C4-2B (cell line): ENCODE measurements around the gene CRACR2B.

Experiments used
- H3K27ac ChIP-seq: fragments of 450-650 bp; 2 replicates; pipeline ENCODE4 v1.5.1; 2017
- ZFX ChIP-seq: fragments of 450-650 bp; IDR thresholded peaks from 2 replicates; pipeline ENCODE4 v1.6.1; 2017
- TF ChIP-seq, protein P1 (sequence below): fragments of 450-650 bp; conservative IDR thresholded peaks from 2 replicates; pipeline ENCODE4 v1.5.1; 2017; ENCODE audit warnings: mild to moderate bottlenecking

CRACR2B gene

DNA sequence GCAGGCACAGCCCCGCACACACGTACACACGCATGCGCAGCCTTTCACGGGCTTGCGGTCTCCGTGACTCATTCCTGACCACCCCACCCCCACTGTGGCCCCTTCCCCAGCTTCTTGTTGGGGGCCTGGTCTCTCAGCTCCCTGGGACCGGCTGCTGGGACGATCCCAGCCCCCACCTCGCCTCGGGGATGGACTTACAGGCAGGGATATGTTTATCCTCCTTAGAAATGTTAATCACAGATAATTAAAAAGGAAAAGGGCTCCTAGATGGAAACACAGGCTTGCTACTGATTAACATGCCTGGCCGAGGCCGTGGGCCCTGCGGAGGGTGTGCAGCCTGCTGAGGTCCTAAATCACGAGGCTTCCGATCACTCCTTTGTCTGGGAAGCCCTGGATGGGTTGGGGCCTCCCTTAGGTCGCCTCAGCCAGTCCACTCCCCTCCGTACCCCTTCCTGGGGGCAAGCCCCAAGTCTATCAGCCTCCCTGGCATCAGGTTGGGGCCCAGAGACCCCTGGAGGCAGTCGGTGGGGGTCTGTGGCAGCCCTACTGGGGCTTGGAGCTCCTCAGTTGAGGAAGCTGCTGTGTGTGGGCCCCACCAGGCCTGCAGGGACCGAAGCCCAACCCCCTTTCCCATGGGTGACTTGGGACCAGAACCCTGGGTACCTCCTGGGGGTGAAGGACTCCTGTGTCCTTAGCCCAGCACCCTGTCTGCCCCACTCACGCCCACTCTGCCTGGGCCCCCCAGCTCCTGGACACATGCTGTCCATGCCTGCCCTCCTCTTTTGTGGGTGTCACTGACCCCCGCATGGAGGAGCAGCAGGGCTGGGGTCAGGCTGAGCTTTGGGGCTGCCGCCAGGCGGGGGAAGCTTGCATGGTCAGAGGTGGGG is 35.5 kb downstream of the CRACR2B start:
- TF ChIP-seq, protein P1, sequence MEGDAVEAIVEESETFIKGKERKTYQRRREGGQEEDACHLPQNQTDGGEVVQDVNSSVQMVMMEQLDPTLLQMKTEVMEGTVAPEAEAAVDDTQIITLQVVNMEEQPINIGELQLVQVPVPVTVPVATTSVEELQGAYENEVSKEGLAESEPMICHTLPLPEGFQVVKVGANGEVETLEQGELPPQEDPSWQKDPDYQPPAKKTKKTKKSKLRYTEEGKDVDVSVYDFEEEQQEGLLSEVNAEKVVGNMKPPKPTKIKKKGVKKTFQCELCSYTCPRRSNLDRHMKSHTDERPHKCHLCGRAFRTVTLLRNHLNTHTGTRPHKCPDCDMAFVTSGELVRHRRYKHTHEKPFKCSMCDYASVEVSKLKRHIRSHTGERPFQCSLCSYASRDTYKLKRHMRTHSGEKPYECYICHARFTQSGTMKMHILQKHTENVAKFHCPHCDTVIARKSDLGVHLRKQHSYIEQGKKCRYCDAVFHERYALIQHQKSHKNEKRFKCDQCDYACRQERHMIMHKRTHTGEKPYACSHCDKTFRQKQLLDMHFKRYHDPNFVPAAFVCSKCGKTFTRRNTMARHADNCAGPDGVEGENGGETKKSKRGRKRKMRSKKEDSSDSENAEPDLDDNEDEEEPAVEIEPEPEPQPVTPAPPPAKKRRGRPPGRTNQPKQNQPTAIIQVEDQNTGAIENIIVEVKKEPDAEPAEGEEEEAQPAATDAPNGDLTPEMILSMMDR: no peak
- no peak for TF ChIP-seq ZFX
- no peak overlapping the region for H3K27ac ChIP-seq

DNA sequence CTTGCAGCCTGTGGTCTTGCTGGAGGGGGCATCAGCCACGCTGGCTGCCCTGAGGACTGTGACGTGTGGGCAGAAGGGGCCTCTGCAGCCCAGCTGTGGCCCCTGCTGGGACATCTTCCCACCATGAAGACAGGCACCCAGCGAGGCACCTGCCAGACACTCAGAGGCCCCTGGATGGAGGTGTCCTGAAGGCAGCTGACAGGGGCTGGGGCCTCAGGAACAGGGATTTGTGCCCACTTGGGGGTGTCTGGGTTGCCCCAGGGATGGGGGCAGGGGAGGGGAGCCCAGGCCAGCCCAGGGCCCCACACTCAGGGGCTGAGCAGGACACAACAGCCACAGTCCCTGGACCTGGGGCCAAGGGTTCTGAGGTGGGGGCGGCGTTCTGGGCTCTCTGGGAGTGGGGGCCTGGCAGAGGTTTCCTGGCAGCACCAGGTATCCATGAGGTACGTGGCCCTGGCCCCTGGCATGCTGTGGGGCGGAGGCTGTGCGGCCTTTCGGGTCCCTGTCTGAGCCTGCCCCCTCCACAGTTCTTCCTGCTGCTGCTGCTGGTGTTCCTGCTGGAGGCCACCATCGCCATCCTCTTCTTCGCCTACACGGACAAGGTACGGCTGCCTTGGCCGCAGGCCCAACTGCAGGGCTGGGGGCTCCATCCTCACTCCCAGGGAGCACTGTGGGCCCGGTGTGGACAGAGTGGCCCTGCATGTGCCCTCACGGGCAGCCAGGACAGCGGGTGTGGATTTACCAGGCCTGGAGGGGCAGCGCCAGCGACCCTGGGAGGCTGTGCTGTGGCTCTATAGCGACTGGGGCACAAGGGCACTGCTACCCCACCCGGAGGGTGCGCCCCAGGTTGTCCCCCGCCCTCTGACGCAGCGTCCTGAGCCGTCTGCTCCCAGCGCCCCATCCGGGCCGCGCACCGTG is 36.5 kb downstream of the CRACR2B start:
- no peak overlapping the region for H3K27ac ChIP-seq
- TF ChIP-seq, protein P1: no peak
- TF ChIP-seq ZFX: no peak

DNA sequence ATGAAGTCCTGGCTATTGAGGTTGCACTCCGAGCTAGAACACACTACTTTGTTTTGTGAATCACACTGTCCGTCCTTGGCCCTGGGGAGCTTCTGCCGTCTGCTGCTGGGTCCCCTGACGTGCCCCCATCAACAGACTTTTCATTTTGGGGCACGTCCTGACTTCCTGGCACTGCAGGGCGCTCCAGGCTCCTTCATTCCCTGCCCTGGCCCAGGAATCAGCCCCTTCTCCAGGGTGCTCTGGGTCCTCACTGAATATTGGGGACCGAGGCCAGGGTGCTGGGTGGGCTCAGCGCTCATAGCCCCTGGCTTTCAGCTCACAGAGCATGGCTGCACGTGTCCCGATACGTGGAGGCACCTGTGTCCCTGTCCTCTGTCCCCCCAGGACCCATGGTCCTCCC is 37.2 kb downstream of the CRACR2B start:
- TF ChIP-seq, protein P1: no peak
- TF ChIP-seq ZFX: no peak
- H3K27ac ChIP-seq: no peak overlapping the region

DNA sequence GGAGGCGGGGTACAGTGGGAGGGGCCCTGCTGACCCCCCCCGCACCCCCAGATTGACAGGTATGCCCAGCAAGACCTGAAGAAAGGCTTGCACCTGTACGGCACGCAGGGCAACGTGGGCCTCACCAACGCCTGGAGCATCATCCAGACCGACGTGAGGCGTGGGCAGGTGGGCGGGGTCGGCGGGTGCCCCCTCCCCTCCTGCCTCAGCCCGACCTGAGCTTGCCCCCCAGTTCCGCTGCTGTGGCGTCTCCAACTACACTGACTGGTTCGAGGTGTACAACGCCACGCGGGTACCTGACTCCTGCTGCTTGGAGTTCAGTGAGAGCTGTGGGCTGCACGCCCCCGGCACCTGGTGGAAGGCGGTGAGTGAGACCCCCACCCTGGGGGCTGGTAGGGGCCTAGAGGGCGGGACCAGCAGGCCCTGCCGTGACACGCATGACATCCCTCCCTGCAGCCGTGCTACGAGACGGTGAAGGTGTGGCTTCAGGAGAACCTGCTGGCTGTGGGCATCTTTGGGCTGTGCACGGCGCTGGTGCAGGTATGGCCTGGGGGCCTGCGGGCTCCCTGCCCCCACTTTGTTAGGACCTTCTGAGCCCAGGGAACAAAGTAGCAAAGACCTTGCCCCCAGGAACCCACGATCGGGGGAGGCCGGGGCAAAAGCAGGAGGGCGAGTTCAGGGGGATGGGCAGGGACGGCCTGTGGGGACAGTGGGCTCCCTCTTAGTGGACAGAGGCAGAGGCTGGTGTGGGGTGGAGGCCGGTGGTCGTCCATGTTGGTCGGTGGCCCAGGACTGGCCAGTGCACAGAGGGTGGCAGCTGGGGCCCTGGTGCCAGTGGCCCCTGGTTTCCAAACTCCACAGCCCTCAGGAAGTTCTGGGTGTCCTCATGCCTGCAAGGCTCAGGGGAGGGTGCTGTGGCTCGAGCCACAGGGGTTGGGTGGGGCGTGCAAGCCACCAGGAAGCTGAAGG is 38.0 kb downstream of the CRACR2B start:
- TF ChIP-seq ZFX: no peak
- TF ChIP-seq, protein P1: no peak
- no peak overlapping the region for H3K27ac ChIP-seq

DNA sequence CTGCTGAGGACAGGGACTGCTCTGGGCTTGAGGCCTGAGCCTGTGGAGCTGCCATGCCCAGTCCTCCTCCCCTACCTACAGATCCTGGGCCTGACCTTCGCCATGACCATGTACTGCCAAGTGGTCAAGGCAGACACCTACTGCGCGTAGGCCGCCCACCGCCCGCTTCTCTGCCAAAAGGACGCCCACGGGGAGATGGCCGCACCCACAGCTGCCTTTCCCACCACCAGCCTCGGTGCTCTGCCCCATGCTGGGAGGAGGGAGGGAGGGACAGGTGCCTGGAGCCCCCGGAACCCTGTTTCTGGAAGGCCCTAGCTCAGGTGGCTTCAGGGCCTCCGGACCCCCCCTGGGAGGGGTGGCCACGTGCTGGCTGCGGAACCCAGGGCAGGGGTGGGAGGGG is 38.8 kb downstream of the CRACR2B start:
- H3K27ac ChIP-seq: no peak overlapping the region
- TF ChIP-seq, protein P1: no peak
- TF ChIP-seq ZFX: no peak

DNA sequence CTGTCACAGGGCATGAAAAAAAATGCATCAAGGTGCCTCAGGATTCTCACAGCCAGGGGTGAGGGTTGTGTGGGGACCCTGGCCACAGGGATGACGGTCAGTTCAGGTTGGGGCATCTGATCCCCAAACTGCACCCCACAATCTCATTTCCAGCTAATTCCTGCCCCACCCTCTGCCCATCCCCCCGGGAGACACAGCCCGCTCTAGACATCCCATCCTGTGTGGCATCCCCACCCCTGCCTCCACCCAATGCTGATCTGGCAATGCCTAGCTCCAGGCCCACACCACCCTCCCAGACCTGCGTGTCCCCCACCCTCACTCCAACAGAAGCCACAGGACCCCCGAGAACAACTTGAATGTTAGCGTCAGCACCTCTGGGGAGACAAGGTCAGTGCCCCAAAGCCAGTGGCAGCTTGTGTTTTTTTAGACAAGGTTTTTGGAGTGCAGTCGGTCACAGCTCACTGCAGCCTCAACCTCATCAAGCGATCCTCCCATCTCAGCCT is 40.2 kb downstream of the CRACR2B start:
- H3K27ac ChIP-seq: no peak overlapping the region

More for the DNA sequence above, 40.2 kb downstream of the CRACR2B start:
- no peak for TF ChIP-seq ZFX
- TF ChIP-seq, protein P1: no peak
